Stimulated activated naive CD8-positive, alpha-beta T cell treated with anti-CD3 and anti-CD28 coated beads, Interleukin-15, Interleukin-2, amounts not matched to agents 100 ng/mL and 50 ng/mL, for 24 hours (primary cell): Measurements from ENCODE around the gene FPR2.
"Not testable (repeated sequence)": the region's sequence is repeated elsewhere in the genome, so short reads cannot be mapped to it uniquely, and the experiment has no call there.

Experiments used
- H3K27ac Mint-ChIP-seq: one replicate; pipeline ENCODE4 v1.8.0; 2021; ENCODE audit warnings: mild to moderate bottlenecking, mixed read lengths
- H3K27me3 Mint-ChIP-seq: one replicate; pipeline ENCODE4 v1.8.0; 2021; ENCODE audit warnings: mixed read lengths
- H3K36me3 Mint-ChIP-seq: one replicate; pipeline ENCODE4 v1.8.0; 2021; ENCODE audit warnings: low read depth, mixed read lengths
- H3K4me1 Mint-ChIP-seq: one replicate; pipeline ENCODE4 v1.8.0; 2021; ENCODE audit warnings: low read depth, mixed read lengths
- H3K4me3 Mint-ChIP-seq: one replicate; pipeline ENCODE4 v1.8.0; 2021; ENCODE audit warnings: mild to moderate bottlenecking, mixed read lengths
- H3K9me3 Mint-ChIP-seq: one replicate; pipeline ENCODE4 v1.8.0; 2021; ENCODE audit warnings: mixed read lengths

The FPR2 gene

GRCh38 chr19:51754770-51755169 lies 6.2 kb upstream of the FPR2 start:
- Mint-ChIP-seq H3K4me1 (peaks cover 3% of the 10 kb centered on the region), H3K27me3 (peaks cover 7% of the 10 kb centered on the region), H3K27ac (no peak overlapping the region), H3K9me3 (no peaks in the 10 kb centered on the region), H3K36me3 (no peaks in the 10 kb centered on the region), H3K4me3 (no peak overlapping the region)

GRCh38 chr19:51755571-51755970 lies 5.4 kb upstream of the FPR2 start:
- H3K27ac Mint-ChIP-seq = no peak overlapping the region
- no peaks in the 10 kb centered on the region for H3K9me3 Mint-ChIP-seq
- H3K27me3 Mint-ChIP-seq = peaks cover 7% of the 10 kb centered on the region
- no peak overlapping the region for H3K4me3 Mint-ChIP-seq
- no peaks in the 10 kb centered on the region for H3K36me3 Mint-ChIP-seq
- peaks cover 3% of the 10 kb centered on the region for H3K4me1 Mint-ChIP-seq

GRCh38 chr19:51761696-51762095 lies 716 bp downstream of the FPR2 start:
- peaks cover 4% of the 10 kb centered on the region for H3K9me3 Mint-ChIP-seq
- H3K4me1 Mint-ChIP-seq = no peaks in the 10 kb centered on the region
- H3K36me3 Mint-ChIP-seq = no peaks in the 10 kb centered on the region
- H3K4me3 Mint-ChIP-seq = no peak overlapping the region
- peaks cover 25% of the 10 kb centered on the region for H3K27me3 Mint-ChIP-seq
- H3K27ac Mint-ChIP-seq = no peak overlapping the region

GRCh38 chr19:51765086-51765485 lies 4.1 kb downstream of the FPR2 start:
- Mint-ChIP-seq H3K4me1 (no peaks in the 10 kb centered on the region), H3K27me3 (peaks cover 30% of the 10 kb centered on the region), H3K4me3 (no peak overlapping the region), H3K36me3 (no peaks in the 10 kb centered on the region), H3K9me3 (peaks cover 4% of the 10 kb centered on the region), H3K27ac (no peak overlapping the region)

- H3K4me1 Mint-ChIP-seq = no peaks in the 10 kb centered on the region
- no peak overlapping the region for H3K4me3 Mint-ChIP-seq
- H3K9me3 Mint-ChIP-seq = peaks cover 4% of the 10 kb centered on the region
- no peak overlapping the region for H3K27ac Mint-ChIP-seq
- no peaks in the 10 kb centered on the region for H3K36me3 Mint-ChIP-seq
- H3K27me3 Mint-ChIP-seq = peaks cover 34% of the 10 kb centered on the region
Observed at GRCh38 chr19:51766461-51766860, 5.5 kb downstream of the FPR2 start.

- Mint-ChIP-seq H3K27me3 (peaks cover 48% of the 10 kb centered on the region), H3K36me3 (no peaks in the 10 kb centered on the region), H3K9me3 (peaks cover 5% of the 10 kb centered on the region), H3K4me3 (no peak overlapping the region), H3K4me1 (no peaks in the 10 kb centered on the region), H3K27ac (no peak overlapping the region)
Observed at GRCh38 chr19:51771376-51772130, 10.6 kb downstream of the FPR2 start.

GRCh38 chr19:51772977-51773376 lies 12.0 kb downstream of the FPR2 start:
- Mint-ChIP-seq H3K27me3 (peaks cover 59% of the 10 kb centered on the region), H3K9me3 (peaks cover 5% of the 10 kb centered on the region), H3K4me1 (no peaks in the 10 kb centered on the region), H3K36me3 (no peaks in the 10 kb centered on the region), H3K27ac (no peak overlapping the region), H3K4me3 (no peak overlapping the region)

GRCh38 chr19:51776561-51776960 lies 15.6 kb downstream of the FPR2 start:
- peaks cover 68% of the 10 kb centered on the region for H3K27me3 Mint-ChIP-seq
- H3K36me3 Mint-ChIP-seq, H3K9me3 Mint-ChIP-seq, H3K4me3 Mint-ChIP-seq, H3K27ac Mint-ChIP-seq, H3K4me1 Mint-ChIP-seq: not testable (repeated sequence)

- Mint-ChIP-seq H3K27ac (no peak overlapping the region), H3K9me3 (peaks cover 4% of the 10 kb centered on the region), H3K4me3 (no peak overlapping the region), H3K27me3 (peaks cover 69% of the 10 kb centered on the region), H3K4me1 (no peaks in the 10 kb centered on the region), H3K36me3 (no peaks in the 10 kb centered on the region)
Observed at GRCh38 chr19:51777570-51778462, 16.8 kb downstream of the FPR2 start.

- Mint-ChIP-seq H3K27me3 (peaks cover 59% of the 10 kb centered on the region), H3K27ac (no peak overlapping the region), H3K36me3 (no peaks in the 10 kb centered on the region), H3K9me3 (no peaks in the 10 kb centered on the region), H3K4me3 (no peak overlapping the region), H3K4me1 (no peaks in the 10 kb centered on the region)
Observed at GRCh38 chr19:51779181-51779580, 18.2 kb downstream of the FPR2 start.

- no peaks in the 10 kb centered on the region for H3K4me1 Mint-ChIP-seq
- no peak overlapping the region for H3K4me3 Mint-ChIP-seq
- H3K27me3 Mint-ChIP-seq = peaks cover 59% of the 10 kb centered on the region
- no peaks in the 10 kb centered on the region for H3K36me3 Mint-ChIP-seq
- H3K9me3 Mint-ChIP-seq = no peaks in the 10 kb centered on the region
- H3K27ac Mint-ChIP-seq = no peak overlapping the region
Observed at GRCh38 chr19:51779703-51780102, 18.7 kb downstream of the FPR2 start.

GRCh38 chr19:51780270-51780669 lies 19.3 kb downstream of the FPR2 start:
- Mint-ChIP-seq H3K4me1 (no peaks in the 10 kb centered on the region), H3K36me3 (no peaks in the 10 kb centered on the region), H3K9me3 (no peaks in the 10 kb centered on the region), H3K27ac (no peak overlapping the region), H3K4me3 (no peak overlapping the region), H3K27me3 (peaks cover 54% of the 10 kb centered on the region)

GRCh38 chr19:51781999-51782398 lies 21.0 kb downstream of the FPR2 start:
- Mint-ChIP-seq H3K27me3 (peaks cover 38% of the 10 kb centered on the region), H3K4me1 (no peaks in the 10 kb centered on the region)

GRCh38 chr19:51783372-51783771 lies 22.4 kb downstream of the FPR2 start:
- no peak overlapping the region for H3K4me3 Mint-ChIP-seq
- H3K36me3 Mint-ChIP-seq = no peaks in the 10 kb centered on the region
- no peak overlapping the region for H3K27ac Mint-ChIP-seq
- no peaks in the 10 kb centered on the region for H3K9me3 Mint-ChIP-seq
- H3K4me1 Mint-ChIP-seq = no peaks in the 10 kb centered on the region
- peaks cover 26% of the 10 kb centered on the region for H3K27me3 Mint-ChIP-seq

More at GRCh38 chr19:51781999-51782398, 21.0 kb downstream of the FPR2 start:
- no peak overlapping the region for H3K4me3 Mint-ChIP-seq
- no peaks in the 10 kb centered on the region for H3K9me3 Mint-ChIP-seq
- H3K36me3 Mint-ChIP-seq = no peaks in the 10 kb centered on the region
- no peak overlapping the region for H3K27ac Mint-ChIP-seq

- H3K27me3 Mint-ChIP-seq = peaks cover 21% of the 10 kb centered on the region
- no peak overlapping the region for H3K4me3 Mint-ChIP-seq
- no peaks in the 10 kb centered on the region for H3K9me3 Mint-ChIP-seq
- H3K4me1 Mint-ChIP-seq = no peaks in the 10 kb centered on the region
- H3K27ac Mint-ChIP-seq = no peak overlapping the region
- no peaks in the 10 kb centered on the region for H3K36me3 Mint-ChIP-seq
Observed at GRCh38 chr19:51784109-51784785, 23.3 kb downstream of the FPR2 start.
